ENCODE data around the gene HERC2. TPM values are rescaled to one million over a fixed set of nuclear protein-coding genes. Genes with fewer than 3 reads are reported as not detected.

HERC2 gene
- total RNA-seq, 6 experiments from 2014 or later = 21.8 to 30.2 (median 27.0) TPM

GRCh38 chr15:28273468-28273867 is 48.5 kb downstream of the HERC2 start:
- Histone ChIP-seq H3K4me1 (no peaks in the 10 kb centered on the region), H3K27ac (no peak overlapping the region), H3K9me3 (no peaks in the 10 kb centered on the region), H3K36me3 (peaks cover 0 to 60% (median 11%) of the 10 kb centered on the region in 4 donors), H3K27me3 (no peaks in the 10 kb centered on the region), H3K4me3 (no peak overlapping the region)
- DNase-seq (no peak), ATAC-seq (peak in 1 of 4 donors; percentile 49)
- TF ChIP-seq, protein P1, sequence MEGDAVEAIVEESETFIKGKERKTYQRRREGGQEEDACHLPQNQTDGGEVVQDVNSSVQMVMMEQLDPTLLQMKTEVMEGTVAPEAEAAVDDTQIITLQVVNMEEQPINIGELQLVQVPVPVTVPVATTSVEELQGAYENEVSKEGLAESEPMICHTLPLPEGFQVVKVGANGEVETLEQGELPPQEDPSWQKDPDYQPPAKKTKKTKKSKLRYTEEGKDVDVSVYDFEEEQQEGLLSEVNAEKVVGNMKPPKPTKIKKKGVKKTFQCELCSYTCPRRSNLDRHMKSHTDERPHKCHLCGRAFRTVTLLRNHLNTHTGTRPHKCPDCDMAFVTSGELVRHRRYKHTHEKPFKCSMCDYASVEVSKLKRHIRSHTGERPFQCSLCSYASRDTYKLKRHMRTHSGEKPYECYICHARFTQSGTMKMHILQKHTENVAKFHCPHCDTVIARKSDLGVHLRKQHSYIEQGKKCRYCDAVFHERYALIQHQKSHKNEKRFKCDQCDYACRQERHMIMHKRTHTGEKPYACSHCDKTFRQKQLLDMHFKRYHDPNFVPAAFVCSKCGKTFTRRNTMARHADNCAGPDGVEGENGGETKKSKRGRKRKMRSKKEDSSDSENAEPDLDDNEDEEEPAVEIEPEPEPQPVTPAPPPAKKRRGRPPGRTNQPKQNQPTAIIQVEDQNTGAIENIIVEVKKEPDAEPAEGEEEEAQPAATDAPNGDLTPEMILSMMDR (IDR thresholded peaks at IDR 0.05) = peak in 1 of 4 donors; percentile 4
- no peak for TF ChIP-seq POLR2A (IDR thresholded peaks at IDR 0.05)
- WGBS (ENCODE audit: insufficient coverage, low coverage, low lambda C conversion rate, missing lambda C conversion rate) = 88% methylated on average over 5 of the region's 5 CpGs
- intact Hi-C loops (cut with DNase I) = no loop called here

GRCh38 chr15:28272587-28272986 is 49.4 kb downstream of the HERC2 start:
- DNase-seq (no peak), ATAC-seq (no peak)
- H3K27me3 ChIP-seq = no peaks in the 10 kb centered on the region
- no peak overlapping the region for H3K27ac ChIP-seq
- H3K9me3 ChIP-seq = no peaks in the 10 kb centered on the region
- H3K36me3 ChIP-seq = peaks cover 0 to 69% (median 16%) of the 10 kb centered on the region in 4 donors
- no peaks in the 10 kb centered on the region for H3K4me1 ChIP-seq
- TF ChIP-seq, protein P1 (IDR thresholded peaks at IDR 0.05) = no peak
- no peak for TF ChIP-seq POLR2A (IDR thresholded peaks at IDR 0.05)
- intact Hi-C loops (cut with DNase I) = no loop called here
- H3K4me3 ChIP-seq = no peak overlapping the region
- no CpG with 5 or more reads among the region's 8 CpGs for WGBS (ENCODE audit: insufficient coverage, low coverage, low lambda C conversion rate, missing lambda C conversion rate)

GRCh38 chr15:28271697-28272260 is 50.2 kb downstream of the HERC2 start:
- no peak for ATAC-seq
- WGBS (ENCODE audit: insufficient coverage, low coverage, low lambda C conversion rate, missing lambda C conversion rate) = 98% methylated on average over 10 of the region's 15 CpGs
- no peaks in the 10 kb centered on the region for H3K9me3 ChIP-seq
- TF ChIP-seq, protein P1 (IDR thresholded peaks at IDR 0.05) = no peak
- no peak for TF ChIP-seq POLR2A (IDR thresholded peaks at IDR 0.05)
- H3K4me3 ChIP-seq = no peak overlapping the region
- intact Hi-C loops (cut with DNase I) = no loop called here
- no peaks in the 10 kb centered on the region for H3K4me1 ChIP-seq
- no peak for DNase-seq
- no peak overlapping the region for H3K27ac ChIP-seq
- H3K36me3 ChIP-seq = peaks cover 0 to 74% (median 18%) of the 10 kb centered on the region in 4 donors
- H3K27me3 ChIP-seq = no peaks in the 10 kb centered on the region

- no CpG with 5 or more reads among the region's 8 CpGs for WGBS (ENCODE audit: insufficient coverage, low coverage, low lambda C conversion rate, missing lambda C conversion rate)
- H3K4me3 ChIP-seq = no peak overlapping the region
- DNase-seq (no peak), ATAC-seq (peak in 2 of 4 donors; percentile 33 to 47)
- intact Hi-C loops (cut with DNase I) = no loop called here
- H3K36me3 ChIP-seq = peaks cover 0 to 83% (median 18%) of the 10 kb centered on the region in 4 donors
- no peaks in the 10 kb centered on the region for H3K9me3 ChIP-seq
- TF ChIP-seq, protein P1 (IDR thresholded peaks at IDR 0.05) = no peak
- no peak for TF ChIP-seq POLR2A (IDR thresholded peaks at IDR 0.05)
- no peaks in the 10 kb centered on the region for H3K4me1 ChIP-seq
- no peaks in the 10 kb centered on the region for H3K27me3 ChIP-seq
- H3K27ac ChIP-seq = no peak overlapping the region
These were observed 52.9 kb downstream of the HERC2 start for GRCh38 chr15:28269097-28269496.
